ENCODE measurements around the gene SHOX. TPM values are rescaled to one million over a fixed set of nuclear protein-coding genes. Genes with fewer than 3 reads are reported as not detected.
A peak's percentile ranks its signal among the peaks of the same experiment; 100 is the strongest.
"Not testable (repeated sequence)": the region's sequence is repeated elsewhere in the genome, so short reads cannot be mapped to it uniquely, and the experiment has no call there.

SHOX gene
- total RNA-seq, 1 donor from 2014 or later: not detected

DNA sequence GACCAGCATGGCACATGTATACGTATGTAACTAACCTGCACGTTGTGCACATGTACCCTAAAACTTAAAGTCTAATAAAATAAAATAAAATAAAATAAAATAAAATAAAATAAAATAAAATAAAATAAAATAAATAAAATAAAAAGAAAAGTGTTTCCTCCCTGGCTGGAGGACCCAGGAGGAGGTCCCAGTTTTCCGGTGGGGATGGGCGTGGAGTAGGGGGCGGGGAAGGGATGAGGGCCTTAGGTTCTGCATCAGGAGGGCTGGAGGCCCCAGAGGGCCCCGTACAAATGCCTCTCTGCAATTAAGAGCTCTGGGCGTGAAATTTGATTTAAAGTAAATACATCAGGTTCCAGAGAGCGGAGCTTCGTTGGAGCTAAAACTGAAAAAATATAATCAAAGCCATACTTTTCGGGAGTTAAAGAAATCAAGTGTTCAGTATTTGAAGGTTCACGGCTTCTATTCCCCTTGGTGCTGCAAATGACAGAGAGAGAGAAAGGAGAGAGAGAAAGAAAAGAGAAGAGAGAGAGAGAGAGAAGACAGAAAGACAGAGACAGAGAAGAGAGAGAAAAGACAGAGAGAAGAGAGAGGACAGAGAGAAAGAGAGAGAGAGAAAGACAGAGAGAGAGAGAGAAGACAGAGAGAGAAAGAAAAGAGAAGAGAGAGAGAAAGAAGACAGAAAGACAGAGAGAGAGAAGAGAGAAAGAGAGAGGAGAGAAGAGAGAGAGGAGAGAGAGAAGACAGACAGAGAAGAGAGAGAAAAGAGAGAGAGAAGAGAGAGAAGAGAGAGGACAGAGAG lies 8.7 kb upstream of the SHOX start:
- peak; percentile 15 for DNase-seq (ENCODE audit: low spot score)

DNA sequence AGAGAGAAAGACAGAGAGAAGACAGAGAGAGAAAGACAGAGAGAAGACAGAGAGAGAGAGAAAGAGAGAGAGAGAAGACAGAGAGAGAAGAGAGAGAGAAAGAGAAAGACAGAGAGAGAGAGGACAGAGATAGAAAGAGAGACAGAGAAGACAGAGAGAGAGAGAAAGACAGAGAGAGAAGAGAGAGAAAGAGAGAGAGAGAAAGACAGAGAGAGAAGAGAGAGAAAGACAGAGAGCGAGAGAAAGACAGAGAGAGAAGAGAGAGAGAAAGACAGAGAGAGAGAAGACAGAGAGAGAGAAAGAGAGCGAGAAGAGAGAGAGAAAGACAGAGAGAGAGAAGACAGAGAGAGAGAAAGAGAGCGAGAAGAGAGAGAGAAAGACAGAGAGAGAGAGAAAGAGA lies 7.8 kb upstream of the SHOX start:
- DNase-seq (ENCODE audit: low spot score): not testable (repeated sequence)

DNA sequence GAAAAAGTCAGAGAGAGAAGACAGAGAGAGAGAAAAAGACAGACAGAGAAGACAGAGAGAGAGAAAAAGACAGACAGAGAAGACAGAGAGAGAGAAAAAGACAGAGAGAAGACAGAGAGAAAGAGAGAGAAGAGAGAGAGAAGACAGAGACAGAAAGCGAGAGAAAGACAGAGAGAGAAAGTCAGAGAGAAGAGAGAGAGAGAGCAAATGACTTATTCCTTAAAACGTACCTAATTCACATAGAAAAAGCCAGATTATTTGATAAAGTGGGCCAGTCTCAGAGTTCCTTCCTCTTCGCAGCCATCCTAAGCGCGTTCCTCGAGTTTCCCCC lies 7.4 kb upstream of the SHOX start:
- no peak for DNase-seq (ENCODE audit: low spot score)

DNA sequence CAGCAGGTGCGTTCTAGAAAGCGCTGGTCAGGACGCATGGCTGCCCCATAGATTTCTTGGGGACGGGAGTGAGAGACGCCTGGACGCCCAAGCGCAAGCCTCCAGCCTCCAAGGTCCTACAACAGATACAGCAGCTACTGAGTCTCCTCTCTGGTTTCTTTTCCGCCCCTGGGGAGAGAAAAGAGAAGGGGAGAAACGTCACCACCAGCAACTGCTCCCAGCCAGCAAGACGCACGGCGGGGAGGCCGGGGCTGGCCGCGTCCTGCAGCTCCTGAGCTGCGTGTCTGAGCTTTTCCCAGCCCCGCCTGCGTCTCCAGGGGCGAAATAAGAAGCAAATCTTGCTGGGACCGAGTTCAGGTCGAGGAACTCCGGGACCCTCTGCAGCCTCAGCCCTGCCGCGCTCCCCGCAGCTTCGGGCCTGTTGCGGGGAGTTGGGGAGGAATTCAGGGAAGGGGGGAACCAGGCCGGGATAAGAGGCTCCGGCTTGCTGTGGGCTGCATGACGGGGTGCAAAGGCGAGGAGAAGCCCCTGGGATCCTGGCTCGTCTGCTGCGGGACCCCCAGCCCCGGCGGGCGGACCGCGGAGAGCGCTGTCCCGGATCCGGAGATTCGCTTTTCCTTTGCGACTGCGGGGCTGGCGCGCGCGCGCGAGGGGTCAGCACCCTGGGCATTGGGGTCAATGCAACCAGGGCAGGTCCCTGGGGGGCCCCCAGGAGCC lies 6.8 kb upstream of the SHOX start:
- DNase-seq (ENCODE audit: low spot score): peak; percentile 22

DNA sequence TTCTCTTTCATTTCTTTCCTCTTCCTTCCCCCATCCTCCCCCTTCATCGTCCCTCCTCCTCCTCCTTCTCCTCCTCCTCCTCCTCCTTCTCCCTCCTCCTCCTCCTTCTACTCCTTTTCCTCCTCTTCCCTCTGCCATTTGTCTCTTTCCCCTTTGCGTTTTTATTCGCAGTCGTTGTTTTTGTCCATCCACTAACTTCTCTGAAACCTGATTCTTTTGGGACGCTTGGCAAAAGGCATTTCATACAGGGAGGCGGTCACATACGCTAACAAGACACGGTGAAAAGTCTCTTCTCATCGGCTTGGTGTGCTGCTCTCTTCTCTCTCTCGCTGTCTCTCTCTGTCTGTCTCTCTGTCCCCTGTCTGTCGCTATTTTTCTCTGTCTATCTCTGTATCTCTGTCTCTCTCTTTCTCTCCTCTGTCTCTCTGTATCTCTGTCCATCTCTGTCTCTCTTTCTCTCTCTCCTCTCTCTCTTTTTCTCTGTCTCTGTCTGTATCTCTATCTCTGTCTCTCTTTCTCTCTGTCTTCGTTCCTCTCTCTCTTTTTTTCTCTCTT lies 5.4 kb upstream of the SHOX start:
- no peak for DNase-seq (ENCODE audit: low spot score)

DNA sequence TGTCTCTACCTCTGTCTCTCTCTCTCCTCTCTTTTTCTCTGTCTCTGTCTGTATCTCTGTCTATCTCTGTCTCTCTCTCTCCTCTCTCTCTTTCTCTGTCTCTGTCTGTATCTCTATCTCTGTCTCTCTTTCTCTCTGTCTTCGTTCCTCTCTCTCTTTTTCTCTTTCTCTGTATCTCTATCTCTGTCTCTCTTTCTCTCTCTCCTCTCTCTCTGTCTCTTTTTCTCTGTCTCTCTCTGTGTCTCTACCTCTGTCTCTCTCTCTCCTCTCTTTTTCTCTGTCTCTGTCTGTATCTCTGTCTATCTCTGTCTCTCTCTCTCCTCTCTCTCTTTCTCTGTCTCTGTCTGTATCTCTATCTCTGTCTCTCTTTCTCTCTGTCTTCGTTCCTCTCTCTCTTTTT lies 4.5 kb upstream of the SHOX start:
- not testable (repeated sequence) for DNase-seq (ENCODE audit: low spot score)

DNA sequence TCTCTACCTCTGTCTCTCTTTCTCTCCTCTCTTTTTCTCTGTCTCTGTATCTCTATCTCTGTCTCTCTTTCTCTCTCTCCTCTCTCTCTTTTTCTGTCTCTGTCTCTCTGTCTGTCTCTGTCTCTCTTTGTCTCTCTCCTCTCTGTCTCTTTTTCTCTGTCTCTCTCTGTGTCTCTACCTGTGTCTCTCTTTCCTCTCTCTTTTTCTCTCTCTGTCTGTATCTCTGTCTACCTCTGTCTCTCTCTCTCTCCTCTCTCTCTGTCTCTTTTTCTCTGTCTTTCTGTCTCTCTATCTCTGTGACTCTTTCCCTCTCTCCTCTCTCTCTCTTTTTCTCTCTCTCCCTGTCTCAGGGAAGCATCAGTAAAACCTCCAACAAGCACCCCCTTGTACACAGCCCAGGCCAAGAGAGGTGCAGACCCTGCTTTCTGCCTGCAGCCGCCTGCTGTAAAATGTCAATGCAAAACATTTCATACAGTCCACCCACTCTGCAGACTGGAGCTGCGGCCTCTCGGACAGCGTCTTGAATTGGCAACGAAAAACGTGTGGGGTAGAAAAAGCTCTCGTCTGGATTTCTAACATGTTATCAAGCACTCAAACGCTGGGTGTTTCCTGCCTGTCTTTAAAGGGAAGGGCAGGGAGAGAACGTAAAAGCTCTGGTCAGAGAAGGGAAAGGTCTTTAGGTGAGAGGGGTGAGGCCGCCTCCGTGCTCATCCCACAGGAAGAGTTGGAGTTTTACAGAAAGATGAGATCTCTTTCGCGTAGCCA lies 3.7 kb upstream of the SHOX start:
- DNase-seq (ENCODE audit: low spot score): peak; percentile 19

DNA sequence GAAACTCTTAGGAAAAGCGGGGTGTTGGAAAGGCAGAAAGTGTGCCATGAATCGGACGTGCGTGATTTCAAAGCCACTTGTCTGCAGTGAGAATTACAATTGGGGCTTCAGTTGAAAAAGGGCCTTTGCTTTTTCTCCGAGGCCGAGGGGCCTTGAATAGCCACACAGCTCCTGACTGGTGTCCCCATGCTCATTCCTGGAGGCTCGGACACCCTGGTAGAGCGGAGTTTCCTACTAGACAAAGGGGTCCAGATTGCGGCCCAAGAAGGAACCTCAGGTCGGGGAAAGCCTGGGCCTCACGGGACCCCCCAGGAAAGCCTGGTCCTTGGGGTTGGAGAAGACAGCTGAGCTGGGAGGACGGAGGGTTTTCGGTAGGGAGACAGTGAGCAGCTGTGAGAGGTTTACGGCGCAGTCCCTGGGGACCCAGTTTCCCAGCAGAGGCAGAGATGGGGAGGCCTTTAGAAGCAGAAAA lies 3.0 kb upstream of the SHOX start:
- no peak for DNase-seq (ENCODE audit: low spot score)

DNA sequence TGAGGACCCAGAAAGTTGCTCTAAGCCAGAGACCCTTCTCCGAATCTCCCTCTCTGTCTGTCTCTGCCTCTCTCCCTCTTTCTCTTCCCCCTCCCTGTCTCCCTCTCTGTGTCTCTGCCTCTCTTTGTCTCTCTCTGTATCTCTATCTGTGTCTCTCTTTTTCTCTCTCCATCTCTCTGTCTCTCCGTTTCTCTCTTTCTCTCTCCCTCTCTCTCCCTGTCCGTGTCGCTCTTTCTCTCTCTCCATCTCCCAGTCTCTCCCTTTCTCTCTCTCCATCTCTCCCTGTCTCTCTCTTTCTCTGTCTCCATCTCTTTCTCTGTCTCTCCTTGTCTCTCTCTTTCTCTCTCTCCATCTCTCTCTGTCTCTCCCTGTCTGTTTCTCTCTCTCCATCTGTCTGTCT lies 2.6 kb upstream of the SHOX start:
- DNase-seq (ENCODE audit: low spot score): no peak

DNA sequence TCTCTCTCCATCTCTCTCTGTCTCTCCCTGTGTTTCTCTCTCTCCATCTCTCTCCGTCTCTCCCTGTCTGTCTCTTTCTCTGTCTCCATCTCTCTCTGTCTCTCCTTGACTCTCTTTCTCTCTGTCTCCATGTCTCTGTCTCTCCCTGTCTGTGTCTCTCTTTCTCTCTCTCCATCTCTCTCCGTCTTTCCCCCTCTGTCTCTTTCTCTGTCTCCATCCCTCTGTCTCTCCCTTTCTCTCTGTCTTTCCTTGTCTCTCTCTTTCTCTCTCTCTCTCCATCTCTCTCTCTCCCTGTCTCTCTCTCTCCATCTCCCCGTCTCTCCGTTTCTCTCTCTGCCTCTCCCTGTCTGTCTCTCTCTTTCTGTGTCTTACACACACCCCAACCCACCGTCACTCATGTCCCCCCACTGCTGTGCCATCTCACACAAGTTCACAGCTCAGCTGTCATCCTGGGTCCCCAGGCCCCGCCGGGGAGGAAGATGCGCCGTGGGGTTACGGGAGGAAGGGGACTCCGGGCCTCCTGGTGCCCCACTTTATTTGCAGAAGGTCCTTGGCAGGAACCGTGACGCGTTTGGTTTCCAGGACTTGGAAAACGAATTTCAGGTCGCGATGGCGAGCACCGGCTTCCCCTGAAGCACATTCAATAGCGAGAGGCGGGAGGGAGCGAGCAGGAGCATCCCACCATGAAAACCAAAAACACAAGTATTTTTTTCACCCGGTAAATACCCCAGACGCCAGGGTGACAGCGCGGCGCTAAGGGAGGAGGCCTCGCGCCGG lies 1.2 kb upstream of the SHOX start:
- DNase-seq (ENCODE audit: low spot score): peak; percentile 17

DNA sequence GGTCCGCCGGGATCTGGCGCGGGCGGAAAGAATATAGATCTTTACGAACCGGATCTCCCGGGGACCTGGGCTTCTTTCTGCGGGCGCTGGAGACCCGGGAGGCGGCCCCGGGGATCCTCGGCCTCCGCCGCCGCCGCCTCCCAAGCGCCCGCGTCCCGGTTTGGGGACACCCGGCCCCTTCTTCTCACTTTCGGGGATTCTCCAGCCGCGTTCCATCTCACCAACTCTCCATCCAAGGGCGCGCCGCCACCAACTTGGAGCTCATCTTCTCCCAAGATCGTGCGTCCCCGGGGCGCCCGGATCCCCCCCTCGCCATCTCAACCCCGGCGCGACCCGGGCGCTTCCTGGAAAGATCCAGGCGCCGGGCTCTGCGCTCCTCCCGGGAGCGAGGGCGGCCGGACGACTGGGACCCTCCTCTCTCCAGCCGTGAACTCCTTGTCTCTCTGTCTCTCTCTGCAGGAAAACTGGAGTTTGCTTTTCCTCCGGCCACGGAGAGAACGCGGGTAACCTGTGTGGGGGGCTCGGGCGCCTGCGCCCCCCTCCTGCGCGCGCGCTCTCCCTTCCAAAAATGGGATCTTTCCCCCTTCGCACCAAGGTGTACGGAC lies 482 bp upstream of the SHOX start:
- DNase-seq (ENCODE audit: low spot score): peak; percentile 31

DNA sequence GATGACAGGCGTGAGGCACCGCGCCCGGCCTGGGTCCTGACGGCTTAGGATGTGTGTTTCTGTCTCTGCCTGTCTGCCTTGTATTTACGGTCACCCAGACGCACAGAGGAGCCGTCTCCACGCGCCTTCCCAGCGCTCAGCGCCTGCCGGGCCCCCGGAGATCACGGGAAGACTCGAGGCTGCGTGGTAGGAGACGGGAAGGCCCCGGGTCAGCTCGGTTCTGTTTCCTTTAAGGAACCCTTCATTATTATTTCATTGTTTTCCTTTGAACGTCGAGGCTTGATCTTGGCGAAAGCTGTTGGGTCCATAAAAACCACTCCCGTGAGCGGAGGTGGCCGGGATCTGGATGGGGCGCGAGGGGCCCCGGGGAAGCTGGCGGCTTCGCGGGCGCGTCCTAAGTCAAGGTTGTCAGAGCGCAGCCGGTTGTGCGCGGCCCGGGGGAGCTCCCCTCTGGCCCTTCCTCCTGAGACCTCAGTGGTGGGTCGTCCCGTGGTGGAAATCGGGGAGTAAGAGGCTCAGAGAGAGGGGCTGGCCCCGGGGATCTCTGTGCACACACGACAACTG lies 1.3 kb downstream of the SHOX start:
- DNase-seq (ENCODE audit: low spot score): peak; percentile 6

DNA sequence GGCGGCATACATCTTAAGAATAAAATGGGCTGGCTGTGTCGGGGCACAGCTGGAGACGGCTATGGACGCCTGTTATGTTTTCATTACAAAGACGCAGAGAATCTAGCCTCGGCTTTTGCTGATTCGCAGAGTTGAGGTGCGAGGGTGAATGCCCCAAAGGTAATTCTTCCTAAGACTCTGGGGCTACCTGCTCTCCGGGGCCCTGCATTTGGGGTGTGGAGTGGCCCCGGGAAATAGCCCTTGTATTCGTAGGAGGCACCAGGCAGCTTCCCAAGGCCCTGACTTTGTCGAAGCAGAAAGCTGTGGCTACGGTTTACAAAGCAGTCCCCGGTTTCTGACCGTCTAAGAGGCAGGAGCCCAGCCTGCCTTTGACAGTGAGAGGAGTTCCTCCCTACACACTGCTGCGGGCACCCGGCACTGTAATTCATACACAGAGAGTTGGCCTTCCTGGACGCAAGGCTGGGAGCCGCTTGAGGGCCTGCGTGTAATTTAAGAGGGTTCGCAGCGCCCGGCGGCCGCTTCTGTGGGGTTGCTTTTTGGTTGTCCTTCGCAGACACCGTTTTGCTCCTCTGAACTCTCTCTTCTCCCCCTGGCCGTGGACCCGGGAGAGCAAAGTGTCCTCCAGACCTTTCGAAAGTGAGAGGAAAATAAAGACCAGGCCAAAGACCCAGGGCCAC lies 1.9 kb downstream of the SHOX start:
- DNase-seq (ENCODE audit: low spot score): no peak

DNA sequence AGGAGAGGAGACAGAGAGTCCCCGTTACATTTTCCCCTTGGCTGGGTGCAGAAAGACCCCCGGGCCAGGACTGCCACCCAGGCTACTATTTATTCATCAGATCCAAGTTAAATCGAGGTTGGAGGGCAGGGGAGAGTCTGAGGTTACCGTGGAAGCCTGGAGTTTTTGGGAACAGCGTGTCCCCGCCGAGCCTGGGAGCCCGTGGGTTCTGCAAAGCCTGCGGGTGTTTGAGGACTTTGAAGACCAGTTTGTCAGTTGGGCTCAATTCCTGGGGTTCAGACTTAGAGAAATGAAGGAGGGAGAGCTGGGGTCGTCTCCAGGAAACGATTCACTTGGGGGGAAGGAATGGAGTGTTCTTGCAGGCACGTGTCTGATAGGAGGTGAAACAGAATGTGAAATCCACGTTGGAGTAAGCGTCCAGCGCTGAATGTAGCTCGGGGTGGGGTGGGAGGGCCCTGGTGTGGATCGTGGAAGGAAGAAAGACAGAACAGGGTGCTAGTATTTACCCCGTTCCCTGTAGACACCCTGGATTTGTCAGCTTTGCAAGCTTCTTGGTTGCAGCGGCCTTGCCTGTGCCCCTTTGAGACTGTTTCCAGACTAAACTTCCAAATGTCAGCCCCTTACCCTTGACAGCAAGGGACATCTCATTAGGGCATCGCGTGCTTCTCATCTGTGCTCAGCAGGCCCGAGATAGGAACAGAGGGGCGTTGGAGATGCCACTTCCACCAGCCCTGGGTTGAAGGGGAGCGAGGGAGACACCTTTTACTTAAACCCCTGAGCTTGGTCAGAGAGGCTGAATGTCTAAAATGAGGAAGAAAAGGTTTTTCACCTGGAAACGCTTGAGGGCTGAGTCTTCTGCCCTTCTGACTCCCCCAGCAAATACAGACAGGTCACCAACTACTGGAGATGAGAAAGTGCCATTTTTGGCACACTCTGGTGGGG lies 2.7 kb downstream of the SHOX start:
- peak; percentile 32 for DNase-seq (ENCODE audit: low spot score)

DNA sequence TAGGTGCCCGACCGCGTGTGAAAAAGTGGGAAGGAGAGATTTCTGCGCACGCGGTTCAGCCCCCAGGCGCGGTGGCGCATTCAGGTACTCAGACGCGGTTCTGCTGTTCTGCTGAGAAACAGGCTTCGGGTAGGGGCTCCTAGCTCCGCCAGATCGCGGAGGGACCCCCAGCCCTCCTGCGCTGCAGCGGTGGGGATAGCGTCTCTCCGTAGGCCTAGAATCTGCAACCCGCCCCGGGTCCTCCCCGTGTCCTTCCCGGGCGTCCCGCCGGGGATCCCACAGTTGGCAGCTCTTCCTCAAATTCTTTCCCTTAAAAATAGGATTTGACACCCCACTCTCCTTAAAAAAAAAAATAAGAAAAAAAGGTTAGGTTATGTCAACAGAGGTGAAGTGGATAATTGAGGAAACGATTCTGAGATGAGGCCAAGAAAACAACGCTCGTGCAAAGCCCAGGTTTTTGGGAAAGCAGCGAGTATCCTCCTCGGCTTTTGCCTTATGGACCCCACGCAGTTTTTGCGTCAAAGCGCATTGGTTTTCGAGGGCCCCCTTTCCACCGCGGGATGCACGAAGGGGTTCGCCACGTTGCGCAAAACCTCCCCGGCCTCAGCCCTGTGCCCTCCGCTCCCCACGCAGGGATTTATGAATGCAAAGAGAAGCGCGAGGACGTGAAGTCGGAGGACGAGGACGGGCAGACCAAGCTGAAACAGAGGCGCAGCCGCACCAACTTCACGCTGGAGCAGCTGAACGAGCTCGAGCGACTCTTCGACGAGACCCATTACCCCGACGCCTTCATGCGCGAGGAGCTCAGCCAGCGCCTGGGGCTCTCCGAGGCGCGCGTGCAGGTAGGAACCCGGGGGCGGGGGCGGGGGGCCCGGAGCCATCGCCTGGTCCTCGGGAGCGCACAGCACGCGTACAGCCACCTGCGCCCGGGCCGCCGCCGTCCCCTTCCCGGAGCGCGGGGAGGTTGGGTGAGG lies 3.7 kb downstream of the SHOX start:
- peak; percentile 32 for DNase-seq (ENCODE audit: low spot score)

DNA sequence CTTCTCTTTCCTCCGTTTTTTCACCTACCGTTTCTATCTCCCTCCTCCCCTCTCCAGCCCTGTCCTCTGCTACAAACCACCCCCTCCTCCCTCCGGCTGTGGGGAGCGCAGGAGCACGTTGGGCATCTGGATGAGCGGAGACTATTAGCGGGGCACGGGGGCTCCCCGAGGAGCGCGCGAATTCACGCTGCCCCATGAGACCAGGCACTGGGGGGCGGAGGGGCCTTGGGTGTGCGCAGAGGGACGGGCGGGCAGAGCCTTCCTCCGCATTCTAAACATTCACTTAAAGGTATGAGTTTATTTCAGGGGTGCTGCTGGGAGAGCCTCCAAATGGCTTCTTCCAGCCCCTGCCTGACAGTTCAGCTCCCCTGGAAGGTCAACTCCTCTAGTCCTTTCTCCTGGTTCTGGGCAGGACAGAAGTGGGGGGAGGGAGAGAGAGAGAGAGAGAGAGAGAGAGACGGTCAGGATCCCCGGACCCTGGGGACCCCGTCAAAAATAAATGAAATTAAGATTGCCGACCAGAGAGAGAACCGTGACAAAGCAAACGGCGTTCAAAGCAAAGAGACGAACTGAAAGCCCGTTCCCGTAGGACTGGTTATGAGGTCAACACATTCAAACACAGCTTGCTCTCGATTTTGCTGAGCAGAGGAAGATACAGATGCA lies 5.0 kb downstream of the SHOX start:
- DNase-seq (ENCODE audit: low spot score): peak; percentile 19

DNA sequence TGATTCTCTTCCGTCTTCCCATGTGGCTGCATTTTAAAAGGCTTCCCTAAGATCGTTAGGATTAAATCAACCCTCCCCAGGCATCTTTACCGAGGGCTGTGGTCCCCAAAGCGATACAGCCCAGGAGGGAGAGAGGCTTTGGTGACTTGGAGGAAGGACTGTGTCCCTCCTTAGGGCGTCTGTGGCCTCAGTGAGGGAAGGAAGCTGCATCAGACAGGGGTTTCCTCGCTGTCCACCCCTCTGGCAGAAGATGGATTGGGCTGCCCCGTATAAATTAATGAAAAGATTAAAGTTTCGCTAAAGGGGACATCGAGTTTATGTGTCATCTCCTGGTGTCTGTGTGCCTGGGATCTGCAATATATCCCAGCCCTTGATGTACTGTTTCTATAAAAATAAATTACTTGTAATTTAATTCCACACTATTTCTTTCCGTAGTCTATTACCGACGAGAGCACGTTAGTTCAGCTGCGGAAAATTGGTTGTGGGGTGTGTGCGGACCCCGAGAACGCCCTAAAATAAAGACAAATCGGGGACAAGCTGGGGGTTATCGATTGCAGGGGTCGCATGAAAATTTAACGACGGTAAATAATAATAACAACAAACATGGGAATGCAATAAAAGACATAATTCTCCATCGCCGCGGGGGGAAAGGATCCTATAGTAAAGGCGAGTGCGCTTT lies 6.5 kb downstream of the SHOX start:
- peak; percentile 14 for DNase-seq (ENCODE audit: low spot score)
